Adrenal gland (tissue), 5 donors: ENCODE results near the gene ADAM17.

Source experiments
- POLR2A ChIP-seq, 2 donors: fragments of 450-650 bp; IDR thresholded peaks; one replicate each; pipeline ENCODE4 v1.6.1; 2017; ENCODE audit warnings: antibody characterized with exemption in 2 of 2, mild to moderate bottlenecking in 2 of 2, moderate library complexity in 1 of 2
- TF ChIP-seq, protein P1 (sequence below), 6 experiments: fragments of 450-650 bp in 4 of 6; fragments of 200-600 bp in 2 of 6; sonication (generic) in 1 of 6; IDR thresholded peaks; 1 replicate in 5 of 6; 2 replicates in 1 of 6; pipeline versions ENCODE4 v1.5.1 to v1.8.0; 2016 to 2021; ENCODE audit warnings: antibody characterized with exemption in 6 of 6, mild to moderate bottlenecking in 2 of 6, moderate library complexity in 1 of 6
- donor health status: DM: no; HTN: no; CAD: no.

DNA sequence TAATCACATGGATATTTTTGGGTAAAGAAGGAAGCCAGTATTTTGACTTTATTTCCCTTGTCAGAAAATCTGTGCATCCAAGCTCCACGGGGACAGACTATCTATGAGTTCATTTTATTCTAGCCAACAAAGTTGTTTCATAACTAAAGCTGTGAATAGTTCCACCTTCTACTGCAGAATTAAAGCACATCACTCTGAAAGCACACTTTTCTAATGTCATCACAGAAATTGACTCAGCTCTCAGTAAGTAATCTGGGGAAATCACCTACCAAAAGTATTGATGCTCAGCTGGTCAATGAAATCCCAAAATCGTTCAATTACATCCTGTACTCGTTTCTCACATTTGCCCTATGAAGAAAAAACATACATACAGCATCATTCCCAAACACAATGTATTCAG is 62.2 kb downstream of the ADAM17 start:
- TF ChIP-seq, protein P1, sequence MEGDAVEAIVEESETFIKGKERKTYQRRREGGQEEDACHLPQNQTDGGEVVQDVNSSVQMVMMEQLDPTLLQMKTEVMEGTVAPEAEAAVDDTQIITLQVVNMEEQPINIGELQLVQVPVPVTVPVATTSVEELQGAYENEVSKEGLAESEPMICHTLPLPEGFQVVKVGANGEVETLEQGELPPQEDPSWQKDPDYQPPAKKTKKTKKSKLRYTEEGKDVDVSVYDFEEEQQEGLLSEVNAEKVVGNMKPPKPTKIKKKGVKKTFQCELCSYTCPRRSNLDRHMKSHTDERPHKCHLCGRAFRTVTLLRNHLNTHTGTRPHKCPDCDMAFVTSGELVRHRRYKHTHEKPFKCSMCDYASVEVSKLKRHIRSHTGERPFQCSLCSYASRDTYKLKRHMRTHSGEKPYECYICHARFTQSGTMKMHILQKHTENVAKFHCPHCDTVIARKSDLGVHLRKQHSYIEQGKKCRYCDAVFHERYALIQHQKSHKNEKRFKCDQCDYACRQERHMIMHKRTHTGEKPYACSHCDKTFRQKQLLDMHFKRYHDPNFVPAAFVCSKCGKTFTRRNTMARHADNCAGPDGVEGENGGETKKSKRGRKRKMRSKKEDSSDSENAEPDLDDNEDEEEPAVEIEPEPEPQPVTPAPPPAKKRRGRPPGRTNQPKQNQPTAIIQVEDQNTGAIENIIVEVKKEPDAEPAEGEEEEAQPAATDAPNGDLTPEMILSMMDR (IDR thresholded peaks at IDR 0.05), result no peak
- no peak for TF ChIP-seq POLR2A (IDR thresholded peaks at IDR 0.05)
